ENCODE measurements around the gene SPI1.

SPI1 gene

GRCh38 chr11:47391077-47391583 lies 12.8 kb upstream of the SPI1 start:
- no peak for DNase-seq

GRCh38 chr11:47390422-47390760 lies 12.0 kb upstream of the SPI1 start:
- H3K9me3 ChIP-seq (ENCODE audit: severe bottlenecking): no peaks in the 10 kb centered on the region
- no peak for TF ChIP-seq CTCF (IDR thresholded peaks at IDR 0.05; ENCODE audit: low read depth, low read length)
- H3K36me3 ChIP-seq: no peaks in the 10 kb centered on the region
- no peak overlapping the region for H3K27ac ChIP-seq
- H3K27me3 ChIP-seq (ENCODE audit: insufficient read depth, low read depth, severe bottlenecking): no peaks in the 10 kb centered on the region
- no peak for DNase-seq
- no peak overlapping the region for H3K4me3 ChIP-seq (ENCODE audit: low read depth, low read length)

More at GRCh38 chr11:47391077-47391583, 12.8 kb upstream of the SPI1 start:
- TF ChIP-seq CTCF (IDR thresholded peaks at IDR 0.05; ENCODE audit: low read depth, low read length): no peak
- Histone ChIP-seq H3K9me3 (ENCODE audit: severe bottlenecking) (no peaks in the 10 kb centered on the region), H3K4me3 (ENCODE audit: low read depth, low read length) (no peak overlapping the region), H3K27me3 (ENCODE audit: insufficient read depth, low read depth, severe bottlenecking) (no peaks in the 10 kb centered on the region), H3K27ac (no peak overlapping the region), H3K36me3 (no peaks in the 10 kb centered on the region)

DNA sequence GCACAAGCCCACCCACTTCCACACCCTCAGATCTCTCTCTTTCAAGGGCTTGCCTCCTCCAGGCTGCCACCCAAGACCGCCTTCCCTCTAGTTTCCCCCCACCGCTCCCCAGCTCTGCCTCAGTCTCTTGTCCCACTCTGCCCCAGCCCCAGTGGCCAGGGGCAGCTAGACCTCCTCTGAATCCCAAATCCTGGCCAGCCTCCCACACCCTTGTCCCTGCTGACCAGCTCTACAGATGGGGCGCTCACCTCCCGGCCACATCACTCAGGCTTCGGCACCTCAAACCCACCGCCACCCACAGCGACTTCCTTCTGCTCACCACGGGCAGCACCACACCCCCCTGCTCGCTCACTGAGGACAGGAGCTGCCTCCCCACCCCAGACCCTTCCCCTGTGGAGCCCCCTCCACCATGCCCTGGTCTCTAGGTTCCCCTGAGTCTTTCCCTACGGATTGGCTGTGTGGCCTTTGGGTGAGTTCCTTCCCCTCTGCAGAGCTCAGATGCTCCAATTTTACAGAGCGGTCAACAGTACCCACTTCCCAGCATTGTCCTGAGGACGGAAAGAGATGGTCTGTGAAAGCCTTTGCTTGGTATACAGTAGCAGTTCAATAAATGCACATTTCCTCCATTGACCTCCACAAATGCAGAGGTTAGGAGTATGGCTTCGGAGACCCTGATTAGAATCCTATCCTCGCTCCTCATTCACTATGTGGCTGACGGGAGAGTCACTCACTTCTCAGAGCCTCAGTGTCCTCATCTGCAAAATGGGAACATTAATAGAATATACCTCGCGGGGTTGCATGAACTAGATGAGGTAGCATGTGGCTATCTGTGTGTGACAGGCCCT lies 11.5 kb upstream of the SPI1 start:
- no peak overlapping the region for H3K27ac ChIP-seq
- no peak for DNase-seq
- no peaks in the 10 kb centered on the region for H3K9me3 ChIP-seq (ENCODE audit: severe bottlenecking)
- H3K27me3 ChIP-seq (ENCODE audit: insufficient read depth, low read depth, severe bottlenecking): no peaks in the 10 kb centered on the region
- TF ChIP-seq CTCF (IDR thresholded peaks at IDR 0.05; ENCODE audit: low read depth, low read length): no peak
- H3K4me3 ChIP-seq (ENCODE audit: low read depth, low read length): no peak overlapping the region
- H3K36me3 ChIP-seq: no peaks in the 10 kb centered on the region

DNA sequence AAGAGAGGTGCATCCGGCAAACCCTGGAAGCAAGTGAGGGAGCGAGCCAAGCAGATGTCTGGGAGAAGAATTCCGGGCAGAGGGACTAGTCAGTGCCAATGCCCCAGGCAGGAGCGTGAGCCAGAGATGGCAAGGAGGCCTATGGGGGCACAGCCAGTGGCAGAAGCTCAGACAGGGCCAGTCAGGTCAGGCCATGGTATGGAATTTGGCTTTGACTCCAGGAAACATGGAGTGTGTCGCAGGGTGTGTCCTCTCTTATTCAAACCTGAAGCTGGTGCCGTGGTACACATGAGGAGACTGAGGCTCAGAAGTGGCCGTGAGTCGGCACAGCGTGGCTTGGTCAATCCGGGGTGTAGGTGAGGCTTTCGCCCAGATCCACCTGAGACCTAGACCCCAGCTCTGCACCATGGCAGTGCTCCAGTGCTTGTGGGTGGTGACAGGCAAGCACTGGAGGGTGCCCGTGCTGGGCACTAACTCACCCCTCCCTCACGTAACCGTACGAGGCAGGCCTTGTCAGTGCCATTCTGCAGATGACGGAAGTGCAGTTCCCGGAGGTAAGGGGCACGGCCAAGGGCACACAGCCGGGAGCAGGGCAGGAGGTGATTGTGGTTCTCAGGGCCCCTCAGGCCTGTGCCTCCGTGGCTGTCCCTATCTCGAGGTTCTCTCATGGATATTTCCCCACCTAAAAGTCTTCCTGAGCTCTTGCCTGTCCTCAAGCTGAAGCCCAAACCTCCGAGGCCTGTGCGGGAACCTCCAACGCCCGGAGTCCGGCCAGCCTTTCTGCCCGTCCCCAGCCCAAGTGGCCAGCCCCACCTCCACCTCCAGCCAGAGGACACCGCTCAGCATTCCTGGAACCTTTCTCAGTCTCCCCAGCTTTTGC lies 10.6 kb upstream of the SPI1 start:
- no peak for TF ChIP-seq CTCF (IDR thresholded peaks at IDR 0.05; ENCODE audit: low read depth, low read length)
- no peak for DNase-seq
- Histone ChIP-seq H3K4me3 (ENCODE audit: low read depth, low read length) (no peak overlapping the region), H3K27me3 (ENCODE audit: insufficient read depth, low read depth, severe bottlenecking) (no peaks in the 10 kb centered on the region), H3K36me3 (no peaks in the 10 kb centered on the region), H3K27ac (no peak overlapping the region), H3K9me3 (ENCODE audit: severe bottlenecking) (no peaks in the 10 kb centered on the region)

DNA sequence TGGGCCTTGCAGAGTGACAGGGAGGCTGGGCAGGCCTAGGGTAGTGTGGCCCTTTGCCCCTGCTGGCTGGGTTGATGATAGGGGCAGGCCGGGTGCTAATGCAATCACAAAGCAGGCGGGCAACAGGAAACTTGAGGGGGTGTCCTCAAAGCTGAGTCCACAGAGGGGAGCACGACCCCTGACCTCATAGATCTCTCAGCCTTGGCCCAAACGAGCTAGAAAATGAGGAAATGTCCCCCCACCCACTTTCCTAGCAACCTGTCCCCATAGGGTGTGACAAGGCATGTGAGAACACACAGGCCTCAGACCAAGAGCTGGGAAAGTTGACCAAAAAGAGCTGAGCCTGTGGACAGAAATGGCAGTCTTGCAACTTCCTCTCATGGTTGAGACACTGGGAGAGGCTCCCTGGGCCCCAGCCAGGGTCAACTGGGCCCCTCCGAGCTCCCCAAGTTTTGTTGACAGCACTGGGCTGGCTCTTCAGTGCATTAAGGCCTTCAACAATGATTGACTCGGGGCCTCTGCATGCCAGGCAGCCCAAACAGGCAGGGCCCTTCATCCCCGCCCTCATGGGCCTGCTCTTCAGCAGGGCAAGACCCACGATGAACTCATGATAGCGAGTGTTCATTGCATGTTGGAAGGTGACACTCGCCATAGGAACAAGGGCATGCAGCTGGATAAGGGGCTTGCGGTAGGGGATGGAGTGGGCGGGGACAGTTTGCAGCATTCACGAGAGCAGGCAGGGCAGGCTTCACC lies 9.8 kb upstream of the SPI1 start:
- DNase-seq: no peak
- H3K27ac ChIP-seq: no peak overlapping the region
- H3K36me3 ChIP-seq: no peaks in the 10 kb centered on the region
- H3K27me3 ChIP-seq (ENCODE audit: insufficient read depth, low read depth, severe bottlenecking): no peaks in the 10 kb centered on the region
- H3K4me3 ChIP-seq (ENCODE audit: low read depth, low read length): no peak overlapping the region
- H3K9me3 ChIP-seq (ENCODE audit: severe bottlenecking): no peaks in the 10 kb centered on the region
- no peak for TF ChIP-seq CTCF (IDR thresholded peaks at IDR 0.05; ENCODE audit: low read depth, low read length)

All from WERI-Rb-1 (cell line).